Measurements from ENCODE around the gene GMCL2.
A peak's percentile ranks its signal among the peaks of the same experiment; 100 is the strongest.
"Not testable (repeated sequence)": the region's sequence is repeated elsewhere in the genome, so short reads cannot be mapped to it uniquely, and the experiment has no call there.

Gene GMCL2

GRCh38 chr5:178187014-178187413 lies at the start of gene GMCL2:
GMCL2 (minus strand) TSS chr5:178187371; CDS start chr5:178187299, 72 bp downstream.
- DNase-seq, result no peak

GRCh38 chr5:178236679-178237078 lies 49.5 kb upstream of the GMCL2 start:
- no peak for DNase-seq

GRCh38 chr5:178236126-178236525 lies 49.0 kb upstream of the GMCL2 start:
- DNase-seq, result no peak

- no peak for DNase-seq
These were observed 48.4 kb upstream of the GMCL2 start for GRCh38 chr5:178235588-178235974.

GRCh38 chr5:178234750-178235587 lies 47.8 kb upstream of the GMCL2 start:
- DNase-seq, result peak; percentile 96

GRCh38 chr5:178234121-178234749 lies 47.1 kb upstream of the GMCL2 start:
- no peak for DNase-seq

GRCh38 chr5:178232920-178233429 lies 45.8 kb upstream of the GMCL2 start:
- DNase-seq, result no peak

GRCh38 chr5:178232124-178232919 lies 45.2 kb upstream of the GMCL2 start, which contains the start of gene PHYKPL:
PHYKPL (minus strand) TSS chr5:178232802; CDS start chr5:178232550, 252 bp downstream.
- DNase-seq, result peak; percentile 87

- no peak for DNase-seq
These were observed 44.5 kb upstream of the GMCL2 start for GRCh38 chr5:178231539-178232123.

- no peak for DNase-seq
These were observed 43.8 kb upstream of the GMCL2 start for GRCh38 chr5:178230879-178231538.

- no peak for DNase-seq
These were observed 42.7 kb upstream of the GMCL2 start for GRCh38 chr5:178229861-178230260.

GRCh38 chr5:178229111-178229510 lies 41.9 kb upstream of the GMCL2 start:
- DNase-seq, result not testable (repeated sequence)

GRCh38 chr5:178228609-178229008 lies 41.4 kb upstream of the GMCL2 start:
- no peak for DNase-seq

- DNase-seq, result no peak
These were observed 40.8 kb upstream of the GMCL2 start for GRCh38 chr5:178227929-178228328.

GRCh38 chr5:178227138-178227659 lies 40.0 kb upstream of the GMCL2 start:
- DNase-seq, result no peak

GRCh38 chr5:178225174-178225573 lies 38.0 kb upstream of the GMCL2 start:
- DNase-seq, result no peak

GRCh38 chr5:178224403-178224802 lies 37.2 kb upstream of the GMCL2 start:
- DNase-seq, result no peak

- DNase-seq, result no peak
These were observed 36.7 kb upstream of the GMCL2 start for GRCh38 chr5:178223828-178224335.

- no peak for DNase-seq
These were observed 36.1 kb upstream of the GMCL2 start for GRCh38 chr5:178223196-178223773.

- no peak for DNase-seq
These were observed 35.1 kb upstream of the GMCL2 start for GRCh38 chr5:178222292-178222691.

GRCh38 chr5:178221853-178222252 lies 34.7 kb upstream of the GMCL2 start:
- no peak for DNase-seq
